CD4-positive, alpha-beta T cell (primary cell): ENCODE data around the gene SEC31A. TPM values are rescaled to one million over a fixed set of nuclear protein-coding genes. Genes with fewer than 3 reads are reported as not detected.
"Not testable (repeated sequence)": the region's sequence is repeated elsewhere in the genome, so short reads cannot be mapped to it uniquely, and the experiment has no call there.

Experiments
- ATAC-seq: fragments of 200-7000 bp; cut with Tn5 transposase; one replicate; pipeline ENCODE4 v1.10.0; 2022; ENCODE audit warnings: mild to moderate bottlenecking; ENCODE audit not compliant: poor library complexity
- CTCF ChIA-PET: fragments of 350-600 bp; sonication (Branson Sonifier 250); formaldehyde crosslinking; loops from one replicate; lab custom pipeline; 2021; ENCODE audit warnings: antibody characterized with exemption, inconsistent platforms; lab: Charles Lee
- POLR2A ChIA-PET: fragments of 350-600 bp; sonication (Branson Sonifier 250); formaldehyde crosslinking; loops from one replicate; lab custom pipeline; 2021; ENCODE audit warnings: antibody characterized with exemption, inconsistent platforms; lab: Charles Lee
- DNase-seq, 14 experiments: peaks; one replicate each; pipeline ENCODE4 v3.0.0-alpha.2; 2013 to 2020; ENCODE audit warnings: mixed read lengths in 2 of 14
- H3K27ac ChIP-seq, 2 donors: one replicate each; pipeline versions ENCODE4 v1.5.1 to v1.7.0; 2013; ENCODE audit warnings: low read length in 2 of 2, low read depth in 1 of 2, mild to moderate bottlenecking in 1 of 2
- H3K27me3 ChIP-seq, 2 experiments: 1 replicate in 1 of 2; 2 replicates in 1 of 2; pipeline versions ENCODE4 v1.6.1 to v1.7.0; 2013; ENCODE audit warnings: low read length in 2 of 2, control low read depth in 1 of 2, mild to moderate bottlenecking in 1 of 2, moderate library complexity in 1 of 2; ENCODE audit not compliant: insufficient read depth in 2 of 2, control insufficient read depth in 1 of 2
- H3K36me3 ChIP-seq: one replicate; pipeline ENCODE4 v1.6.1; 2013; ENCODE audit warnings: low read length, control low read depth; ENCODE audit not compliant: insufficient read depth
- H3K4me1 ChIP-seq: one replicate; pipeline ENCODE4 v1.6.1; 2013; ENCODE audit warnings: low read length, control low read depth; ENCODE audit not compliant: insufficient read depth
- H3K4me3 ChIP-seq: one replicate; pipeline ENCODE4 v1.5.1; 2013; ENCODE audit warnings: mild to moderate bottlenecking, low read length, moderate library complexity
- H3K9me3 ChIP-seq, 2 experiments: 1 replicate in 1 of 2; 2 replicates in 1 of 2; pipeline versions ENCODE4 v1.6.1 to v1.7.0; 2013; ENCODE audit warnings: low read length in 2 of 2, mild to moderate bottlenecking in 2 of 2, control low read depth in 1 of 2, moderate library complexity in 1 of 2; ENCODE audit not compliant: control insufficient read depth in 1 of 2, insufficient read depth in 1 of 2
- H3K27ac Mint-ChIP-seq: one replicate; pipeline ENCODE4 v1.8.0; 2020; ENCODE audit warnings: mixed read lengths
- H3K27me3 Mint-ChIP-seq: one replicate; pipeline ENCODE4 v1.8.0; 2021; ENCODE audit warnings: mixed read lengths
- H3K36me3 Mint-ChIP-seq: one replicate; pipeline ENCODE4 v1.8.0; 2021; ENCODE audit warnings: low read depth, mixed read lengths
- H3K4me1 Mint-ChIP-seq: one replicate; pipeline ENCODE4 v1.8.0; 2021; ENCODE audit warnings: low read depth, mixed read lengths
- H3K4me3 Mint-ChIP-seq: one replicate; pipeline ENCODE4 v1.8.0; 2020; ENCODE audit warnings: mild to moderate bottlenecking, mixed read lengths
- H3K9me3 Mint-ChIP-seq: one replicate; pipeline ENCODE4 v1.8.0; 2020; ENCODE audit warnings: mixed read lengths
- CTCF ChIP-seq: fragments of 200-600 bp; IDR thresholded peaks from one replicate; pipeline ENCODE4 v1.8.0; 2022; ENCODE audit warnings: antibody characterized with exemption, mild to moderate bottlenecking
- intact Hi-C, 2 experiments: fragments of 100-400 bp; cut with DNase I in 1 of 2; cut with micrococcal nuclease in 1 of 2; formaldehyde crosslinking; loops; one replicate each; pipeline versions ENCODE4 v1.15.1 to v1.9.0; 2023 to 2025; cut with DNase I, micrococcal nuclease
- total RNA-seq, 174 experiments: library from RNA in 2 of 174; stranded (reverse) in 2 of 174; gene quantifications; one replicate each; pipeline ENCODE4 v1.2.3 and lab custom pipeline; 2021 to 2026

Gene SEC31A
- total RNA-seq, 2 experiments from 2014 or later = 130 to 131 TPM

GRCh38 chr4:82866706-82867385 lies 24.1 kb downstream of the SEC31A start:
- peaks cover 87% of the 10 kb centered on the region for H3K36me3 Mint-ChIP-seq
- no peaks in the 10 kb centered on the region for H3K9me3 Mint-ChIP-seq
- H3K9me3 ChIP-seq = no peaks in the 10 kb centered on the region
- peak overlapping the region; percentile 64 for H3K27ac Mint-ChIP-seq
- H3K4me3 ChIP-seq = no peak overlapping the region
- ChIA-PET CTCF (interaction anchor here (1.3 kb wide), 1 partner anchor 21 kb away, joined by 3 read pairs; no protein-coding TSS in a partner anchor), POLR2A (no interaction called here)
- H3K4me3 Mint-ChIP-seq = no peak overlapping the region
- peaks cover 7% of the 10 kb centered on the region for H3K4me1 ChIP-seq
- H3K4me1 Mint-ChIP-seq = peaks cover 25% of the 10 kb centered on the region
- H3K36me3 ChIP-seq = peaks cover 84% of the 10 kb centered on the region
- intact Hi-C loops = no loop called here
- ATAC-seq = no peak
- peak overlapping the region in 1 of 2 donors; percentile 23 for H3K27ac ChIP-seq
- no peak for DNase-seq
- TF ChIP-seq CTCF = no peak
- no peaks in the 10 kb centered on the region for H3K27me3 Mint-ChIP-seq
- H3K27me3 ChIP-seq = no peaks in the 10 kb centered on the region

GRCh38 chr4:82866033-82866432 lies 24.9 kb downstream of the SEC31A start:
- not testable (repeated sequence) for H3K27me3 Mint-ChIP-seq

DNA sequence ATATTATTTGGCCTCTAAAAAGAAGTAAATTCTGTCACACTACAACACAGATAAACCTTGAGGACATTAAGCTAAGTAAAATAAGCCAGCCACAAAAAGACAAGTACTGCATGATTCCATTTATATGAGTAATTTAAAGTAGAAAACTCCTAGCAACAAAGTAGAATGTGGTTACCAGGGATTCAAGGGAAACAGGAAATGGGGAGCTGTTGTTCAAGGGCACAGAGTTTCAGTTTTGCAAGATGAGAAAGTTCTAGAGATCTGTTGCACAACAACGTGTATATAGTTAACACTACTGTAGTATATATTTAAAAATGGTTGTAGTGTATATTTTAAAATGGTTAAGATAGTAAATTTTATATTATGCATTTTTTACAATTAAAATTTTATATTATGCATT lies 25.4 kb downstream of the SEC31A start:
- H3K4me1 ChIP-seq = peaks cover 7% of the 10 kb centered on the region
- Mint-ChIP-seq H3K4me3 (peak overlapping the region; percentile 20), H3K4me1 (peaks cover 25% of the 10 kb centered on the region), H3K27me3 (no peaks in the 10 kb centered on the region), H3K27ac (peak overlapping the region; percentile 67), H3K9me3 (no peaks in the 10 kb centered on the region), H3K36me3 (peaks cover 88% of the 10 kb centered on the region)
- intact Hi-C loops = no loop called here
- ATAC-seq = peak; percentile 68
- POLR2A ChIA-PET = interaction anchor here (0.6 to 1.6 kb wide), 4 partner anchors 25 to 169 kb away, joined by 3 to 6 read pairs (median 5); partner anchors contain the start of genes COPS4 and SEC31A
- no peaks in the 10 kb centered on the region for H3K27me3 ChIP-seq
- DNase-seq = peak in 3 of 14 experiments; percentile 62 to 72 (median 67)
- no peak for TF ChIP-seq CTCF
- H3K36me3 ChIP-seq = peaks cover 81% of the 10 kb centered on the region
- CTCF ChIA-PET = no interaction called here
- H3K4me3 ChIP-seq = no peak overlapping the region
- peak overlapping the region in 1 of 2 donors; percentile 33 for H3K27ac ChIP-seq
- H3K9me3 ChIP-seq = no peaks in the 10 kb centered on the region

More at GRCh38 chr4:82866033-82866432, 24.9 kb downstream of the SEC31A start:
- intact Hi-C loops, H3K4me3 ChIP-seq, H3K4me3 Mint-ChIP-seq, H3K9me3 ChIP-seq, H3K27me3 ChIP-seq, H3K4me1 ChIP-seq, ATAC-seq, CTCF ChIA-PET, H3K9me3 Mint-ChIP-seq: not testable (repeated sequence)
- H3K36me3 ChIP-seq = peaks cover 84% of the 10 kb centered on the region
- DNase-seq = peak in 2 of 14 experiments; percentile 5 to 9
- H3K27ac Mint-ChIP-seq = peak overlapping the region; percentile 67
- POLR2A ChIA-PET = interaction anchor here (0.6 to 1.6 kb wide), 4 partner anchors 24 to 169 kb away, joined by 3 to 6 read pairs (median 5); partner anchors contain the start of genes COPS4 and SEC31A
- peaks cover 89% of the 10 kb centered on the region for H3K36me3 Mint-ChIP-seq
- peaks cover 25% of the 10 kb centered on the region for H3K4me1 Mint-ChIP-seq
- H3K27ac ChIP-seq = peak overlapping the region in 1 of 2 donors; percentile 33
